ENCODE measurements around the gene PFDN1. TPM values are rescaled to one million over a fixed set of nuclear protein-coding genes. Genes with fewer than 3 reads are reported as not detected.

Gene PFDN1
- total and polyA plus RNA-seq, 2 experiments from 2014 or later, result 119 to 256 TPM

GRCh38 chr5:140220032-140220697 is 82.7 kb downstream of the PFDN1 start:
- Histone ChIP-seq H3K27ac (ENCODE audit: low read depth) (no peak overlapping the region), H3K9me2 (ENCODE audit: insufficient read depth) (no peaks in the 10 kb centered on the region), H3F3A (replicated peaks; ENCODE audit: low read depth) (no peaks in the 10 kb centered on the region), H3K36me3 (ENCODE audit: insufficient read depth) (no peaks in the 10 kb centered on the region), H3K4me1 (ENCODE audit: insufficient read depth) (no peaks in the 10 kb centered on the region), H3K27me3 (ENCODE audit: insufficient read depth) (no peaks in the 10 kb centered on the region), H2AFZ (no peak overlapping the region), H4K20me1 (replicated peaks; ENCODE audit: insufficient read depth) (no peaks in the 10 kb centered on the region), H3K79me2 (replicated peaks; ENCODE audit: insufficient read depth) (no peaks in the 10 kb centered on the region), H3K4me2 (no peak overlapping the region), H3K4me3 (no peak overlapping the region)
- H3K4me3 Mint-ChIP-seq, result no peak overlapping the region
- no peaks in the 10 kb centered on the region for H3K9me3 Mint-ChIP-seq
- TF ChIP-seq ETS1 (IDR thresholded peaks at IDR 0.05), result no peak
- no peak for TF ChIP-seq EZH2 (IDR thresholded peaks at IDR 0.05; ENCODE audit: low read depth, unreplicated experiment)
- TF ChIP-seq JUNB (IDR thresholded peaks at IDR 0.05; ENCODE audit: unreplicated experiment), result no peak
- no peak for TF ChIP-seq ZNF114 (CRISPR knock-in tag; IDR thresholded peaks at IDR 0.05)
- no peak for TF ChIP-seq ZNF462 (CRISPR knock-in tag; IDR thresholded peaks at IDR 0.05)
- TF ChIP-seq ZNF331 (CRISPR knock-in tag; IDR thresholded peaks at IDR 0.05; ENCODE audit: low read depth), result no peak
- no peak for TF ChIP-seq NANOG (IDR thresholded peaks at IDR 0.05; ENCODE audit: borderline replicate concordance)
- ATAC-seq, result no peak
- no peak overlapping the region for H3K27ac Mint-ChIP-seq
- no peaks in the 10 kb centered on the region for H3K27me3 Mint-ChIP-seq (ENCODE audit: insufficient read depth, low read depth, poor library complexity)
- no peak for DNase-seq (ENCODE audit: low spot score)
- peaks cover 10% of the 10 kb centered on the region for H3K4me1 Mint-ChIP-seq
- H3K36me3 Mint-ChIP-seq (ENCODE audit: low read depth), result no peaks in the 10 kb centered on the region

Data from GM23338 (cell line).